ENCODE measurements around the gene FHOD3. TPM values are rescaled to one million over a fixed set of nuclear protein-coding genes. Genes with fewer than 3 reads are reported as not detected.

The FHOD3 gene
- total and polyA plus RNA-seq, 2 of the 8 experiments (the other 6 are each of a cell fraction or from before 2014, with no cell fraction given) = 9.7 to 10.5 TPM

- no peaks in the 10 kb centered on the region for H3K9me3 ChIP-seq (ENCODE audit: insufficient read depth in 2 of 2, low read depth in 1 of 2, low read length in 1 of 2)
- H4K8ac ChIP-seq (ENCODE audit: extremely low read depth, insufficient read depth, low read length) = no peak overlapping the region
- no peaks in the 10 kb centered on the region for H3K36me3 ChIP-seq (ENCODE audit: control insufficient read depth in 2 of 4, insufficient read depth in 4 of 4, low read length in 3 of 4)
- H3K27me3 ChIP-seq (replicated peaks in 1 of 4; ENCODE audit: control insufficient read depth in 3 of 4, extremely low read depth in 1 of 4, insufficient read depth in 3 of 4, low read length in 3 of 4) = peaks cover 2 to 12% (median 8%) of the 10 kb centered on the region in 4 experiments; a peak in 6 of 7 replicates
- peaks cover 4% of the 10 kb centered on the region; the same call in 1 of the 2 replicates for H3K79me1 ChIP-seq (ENCODE audit: low read depth, low read length)
- H3K14ac ChIP-seq (ENCODE audit: insufficient read length) = no peak overlapping the region
- H3K79me2 ChIP-seq (ENCODE audit: control insufficient read depth in 1 of 2, insufficient read depth in 2 of 2, low read length in 2 of 2) = peaks cover 0 to 13% of the 10 kb centered on the region in 2 experiments; a peak in 1 of 4 replicates
- H2BK20ac ChIP-seq (ENCODE audit: low read length) = no peak overlapping the region
- H3K4me3 ChIP-seq (ENCODE audit: extremely low read depth in 1 of 4, insufficient read depth in 2 of 4, low read depth in 3 of 4, low read length in 4 of 4) = no peak overlapping the region
- H3K23ac ChIP-seq (ENCODE audit: insufficient read length) = no peak overlapping the region
- H3K4me2 ChIP-seq (ENCODE audit: insufficient read depth in 1 of 2, low read depth in 2 of 2, low read length in 2 of 2) = no peak overlapping the region
- WGBS, 2 experiments (ENCODE audit: extremely low coverage in 1 of 2, insufficient coverage in 1 of 2, insufficient read length in 1 of 2, insufficient replicate concordance in 2 of 2, low coverage in 1 of 2, low lambda C conversion rate in 2 of 2, missing lambda C conversion rate in 1 of 2) = 87% methylated on average over 5 of the region's 5 CpGs; no CpG with 5 or more reads in 1 of the 2 experiments
- no peak overlapping the region; the same call in 1 of the 2 replicates for H3K27ac ChIP-seq (ENCODE audit: low read depth, low read length)
- H2AFZ ChIP-seq (ENCODE audit: low read length) = no peak overlapping the region
- no peak overlapping the region for H2AK5ac ChIP-seq (ENCODE audit: low read depth, low read length)
- peaks cover 7% of the 10 kb centered on the region; the same call in 1 of the 2 replicates for H3K23me2 ChIP-seq (ENCODE audit: low read depth, low read length)
- POLR2A ChIA-PET (ENCODE audit: partially characterized antibody) = no interaction called here
- no peak overlapping the region for H4K91ac ChIP-seq (replicated peaks; ENCODE audit: insufficient read length, low read length)
- CTCF ChIA-PET (ENCODE audit: partially characterized antibody) = interaction anchor here (0.9 to 2.1 kb wide), 6 partner anchors 17 to 456 kb away, joined by 3 to 8 read pairs (median 4); no protein-coding TSS in a partner anchor
- no peak for DNase-seq (ENCODE audit: low read depth in 1 of 2, low spot score in 2 of 2)
- peaks cover 0 to 7% (median 6%) of the 10 kb centered on the region in 4 experiments; a peak in 3 of 7 replicates for H3K4me1 ChIP-seq (replicated peaks in 1 of 4; ENCODE audit: control insufficient read depth in 3 of 4, insufficient read depth in 4 of 4, low read length in 3 of 4)
- no peak overlapping the region for H2BK15ac ChIP-seq (ENCODE audit: low read length)
- H2BK120ac ChIP-seq (replicated peaks; ENCODE audit: low read depth, low read length) = no peak overlapping the region
- no peak overlapping the region for H3K9ac ChIP-seq (replicated peaks in 1 of 4; ENCODE audit: extremely low read depth in 1 of 4, low read depth in 3 of 4, low read length in 3 of 4)
- peaks cover 4% of the 10 kb centered on the region in 2 experiments for H4K20me1 ChIP-seq (replicated peaks in 1 of 2; ENCODE audit: control insufficient read depth in 1 of 2, insufficient read depth in 2 of 2, low read length in 2 of 2)
- H2BK5ac ChIP-seq (ENCODE audit: low read depth, low read length) = no peak overlapping the region
- no peak overlapping the region for H3K4ac ChIP-seq (replicated peaks; ENCODE audit: insufficient read length, low read depth, low read length)
- H3K18ac ChIP-seq (ENCODE audit: extremely low read depth, low read length) = no peak overlapping the region
- no peak for FAIRE-seq
- no peak overlapping the region for H4K5ac ChIP-seq (ENCODE audit: insufficient read length, low read depth, low read length)
- H3K56ac ChIP-seq (replicated peaks; ENCODE audit: insufficient read length, low read depth, low read length) = no peak overlapping the region
- no peak overlapping the region for H2BK12ac ChIP-seq (ENCODE audit: low read depth, low read length)
- TF ChIP-seq EP300 (IDR thresholded peaks at IDR 0.05; ENCODE audit: borderline replicate concordance in 1 of 2, low read depth in 2 of 2, low read length in 2 of 2) = no peak
- TF ChIP-seq PHF8 (conservative IDR thresholded peaks at IDR 0.05; ENCODE audit: low read depth, low read length) = no peak
- no peak for TF ChIP-seq POLR2A (IDR thresholded peaks at IDR 0.05; ENCODE audit: control extremely low read depth in 1 of 2, low read depth in 2 of 2, low read length in 2 of 2)
- no peak for TF ChIP-seq TCF12 (IDR thresholded peaks at IDR 0.05; ENCODE audit: low read depth, low read length)
- no peak for TF ChIP-seq TAF1 (IDR thresholded peaks at IDR 0.05; ENCODE audit: low read depth, low read length)
- no peak for TF ChIP-seq RXRA (IDR thresholded peaks at IDR 0.05; ENCODE audit: insufficient read depth, low read depth, low read length)
- TF ChIP-seq HDAC6 (IDR thresholded peaks at IDR 0.05; ENCODE audit: low read depth, low read length) = no peak
- no peak for TF ChIP-seq MAX (IDR thresholded peaks at IDR 0.05)
- no peak for TF ChIP-seq POLR2AphosphoS5 (IDR thresholded peaks at IDR 0.05; ENCODE audit: low read depth, low read length)
- TF ChIP-seq TEAD4 (IDR thresholded peaks at IDR 0.05; ENCODE audit: low read depth, low read length) = no peak
- no peak for TF ChIP-seq YY1 (IDR thresholded peaks at IDR 0.05; ENCODE audit: low read depth, low read length)
- TF ChIP-seq ZNF274 (IDR thresholded peaks at IDR 0.05; ENCODE audit: borderline replicate concordance, extremely low read depth, low read length) = no peak
- TF ChIP-seq CEBPB (IDR thresholded peaks at IDR 0.05; ENCODE audit: low read depth, low read length) = no peak
- no peak for TF ChIP-seq CREB1 (IDR thresholded peaks at IDR 0.05)
- no peak for TF ChIP-seq CHD2 (IDR thresholded peaks at IDR 0.05; ENCODE audit: low read length)
- no peak for TF ChIP-seq JUND (IDR thresholded peaks at IDR 0.05; ENCODE audit: low read length)
These were observed 4.4 kb downstream of the FHOD3 start for GRCh38 chr18:36301884-36302283.
